ENCODE results near the gene CLCN7. TPM values are rescaled to one million over a fixed set of nuclear protein-coding genes. Genes with fewer than 3 reads are reported as not detected.
A peak's percentile ranks its signal among the peaks of the same experiment; 100 is the strongest.

The CLCN7 gene
- total and polyA plus RNA-seq, 2 of the 13 experiments (the other 11 are each of a cell fraction or from before 2014, with no cell fraction given): 24.6 to 25.1 TPM

DNA sequence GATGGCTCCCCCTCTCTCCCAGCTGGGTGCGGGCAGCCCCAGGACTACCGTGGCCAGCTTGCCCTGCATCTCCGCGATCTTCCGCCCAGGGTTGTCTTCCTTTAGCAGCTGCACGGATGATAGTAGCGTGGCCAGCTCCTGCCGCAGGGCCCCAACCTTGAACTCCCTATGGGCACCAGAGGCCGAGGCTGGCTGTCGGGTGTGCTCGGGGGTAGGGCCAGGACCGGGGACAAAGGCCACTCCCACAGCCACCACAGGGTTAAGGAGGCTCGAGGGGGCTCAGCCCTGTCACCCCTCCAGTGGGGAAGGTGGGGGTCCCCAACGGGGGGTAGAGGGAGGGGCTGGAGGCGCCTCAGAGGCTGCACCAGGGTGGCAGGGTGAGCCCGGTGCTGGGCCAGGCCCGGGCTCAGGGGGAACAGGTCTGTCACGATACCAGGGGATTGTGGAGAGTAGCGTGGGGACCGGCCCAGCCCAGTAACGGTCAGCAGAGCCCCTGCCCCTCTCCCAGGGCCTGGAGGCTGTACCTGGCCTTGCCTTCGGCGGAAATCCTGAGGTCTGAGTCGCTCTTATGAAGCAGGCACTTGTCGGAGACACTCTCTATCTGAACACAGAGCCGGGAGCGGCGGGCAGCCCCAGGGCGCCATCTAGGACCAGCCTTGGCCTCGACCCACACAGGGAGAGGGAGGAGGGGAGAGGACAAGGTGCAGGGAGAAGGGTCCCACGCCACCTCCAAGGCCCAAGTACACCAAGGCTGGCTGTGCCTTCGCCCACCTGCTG, 38.7 kb downstream of the CLCN7 start (continued):
- TF ChIP-seq ZNF850 (CRISPR knock-in tag; conservative IDR thresholded peaks at IDR 0.05) (no peak), ZNF230 (CRISPR knock-in tag; IDR thresholded peaks at IDR 0.05) (no peak), RCOR2 (CRISPR knock-in tag; IDR thresholded peaks at IDR 0.05) (no peak), NFKBIZ (CRISPR knock-in tag; IDR thresholded peaks at IDR 0.05) (0 out of 2 replicates have a peak, but pooled peaks have one; percentile 12), ARHGAP35 (CRISPR knock-in tag; IDR thresholded peaks at IDR 0.05; ENCODE audit: borderline replicate concordance) (no peak), SSRP1 (CRISPR knock-in tag; IDR thresholded peaks at IDR 0.05) (no peak), MED8 (CRISPR knock-in tag; IDR thresholded peaks at IDR 0.05; ENCODE audit: insufficient replicate concordance) (no peak), PRDM4 (CRISPR knock-in tag; IDR thresholded peaks at IDR 0.05; ENCODE audit: borderline replicate concordance) (no peak), ZNF446 (CRISPR knock-in tag; IDR thresholded peaks at IDR 0.05) (no peak), HDAC1 (CRISPR knock-in tag; IDR thresholded peaks at IDR 0.05) (peak; percentile 50), ZNF552 (CRISPR knock-in tag; IDR thresholded peaks at IDR 0.05; ENCODE audit: borderline replicate concordance) (no peak), LCORL (IDR thresholded peaks at IDR 0.05) (no peak), LCORL (CRISPR knock-in tag; IDR thresholded peaks at IDR 0.05) (peak; percentile 68), ETV6 (CRISPR knock-in tag; conservative IDR thresholded peaks at IDR 0.05) (no peak), RBM22 (optimal IDR thresholded peaks at IDR 0.05; ENCODE audit: low read length) (no peak), ZNF737 (CRISPR knock-in tag; IDR thresholded peaks at IDR 0.05; ENCODE audit: borderline replicate concordance) (no peak), KLF15 (CRISPR knock-in tag; IDR thresholded peaks at IDR 0.05; ENCODE audit: borderline replicate concordance) (no peak), ZNF3 (CRISPR knock-in tag; IDR thresholded peaks at IDR 0.05) (no peak), ZSCAN22 (CRISPR knock-in tag; IDR thresholded peaks at IDR 0.05) (no peak), ZKSCAN1 (IDR thresholded peaks at IDR 0.05; ENCODE audit: low read length) (no peak), E2F5 (CRISPR knock-in tag; conservative IDR thresholded peaks at IDR 0.05) (no peak), FOXO1 (CRISPR knock-in tag; IDR thresholded peaks at IDR 0.05) (no peak), HES4 (CRISPR knock-in tag; IDR thresholded peaks at IDR 0.05; ENCODE audit: borderline replicate concordance) (no peak), TFE3 (CRISPR knock-in tag; IDR thresholded peaks at IDR 0.05) (no peak), NFE2 (CRISPR knock-in tag; IDR thresholded peaks at IDR 0.05) (no peak)
- TF ChIP-seq, protein P1, sequence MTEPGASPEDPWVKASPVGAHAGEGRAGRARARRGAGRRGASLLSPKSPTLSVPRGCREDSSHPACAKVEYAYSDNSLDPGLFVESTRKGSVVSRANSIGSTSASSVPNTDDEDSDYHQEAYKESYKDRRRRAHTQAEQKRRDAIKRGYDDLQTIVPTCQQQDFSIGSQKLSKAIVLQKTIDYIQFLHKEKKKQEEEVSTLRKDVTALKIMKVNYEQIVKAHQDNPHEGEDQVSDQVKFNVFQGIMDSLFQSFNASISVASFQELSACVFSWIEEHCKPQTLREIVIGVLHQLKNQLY (CRISPR knock-in tag; IDR thresholded peaks at IDR 0.05): no peak; the same call in 1 of the 2 replicates
